ENCODE data around the gene CHMP6. TPM values are rescaled to one million over a fixed set of nuclear protein-coding genes. Genes with fewer than 3 reads are reported as not detected.

The CHMP6 gene
- total RNA-seq, 1 donor from 2014 or later = 30.8 TPM

DNA sequence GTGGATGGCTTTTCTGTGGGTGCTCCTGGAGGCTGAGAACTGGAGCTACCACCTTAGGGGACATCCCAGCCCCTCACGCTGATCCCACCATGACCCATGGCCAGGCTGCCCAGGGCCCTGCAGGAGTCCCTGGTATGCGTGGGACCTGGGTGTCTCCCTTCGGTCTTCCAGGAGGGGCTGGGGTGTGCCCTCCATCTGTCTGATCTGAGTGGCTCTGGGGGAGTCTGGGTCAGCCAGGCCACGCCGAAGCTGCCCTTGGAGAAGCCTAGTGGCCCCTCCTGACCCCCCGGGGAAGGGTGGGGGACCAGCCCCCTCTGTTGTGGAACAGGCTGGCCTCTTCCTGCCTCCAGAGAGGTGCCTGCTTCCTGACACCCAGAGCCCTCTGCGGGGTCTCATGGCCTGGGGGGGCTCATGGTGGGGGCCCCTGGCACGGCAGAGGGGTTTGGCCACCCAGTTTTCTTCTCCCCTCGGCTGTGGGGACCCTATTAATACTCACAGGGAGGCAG lies 54.0 kb downstream of the CHMP6 start:
- no peak for DNase-seq
- intact Hi-C loops (cut with micrococcal nuclease) = no loop called here
- H3K4me3 Mint-ChIP-seq = no peak overlapping the region
- peaks cover 7% of the 10 kb centered on the region for H3K4me1 Mint-ChIP-seq
- no peak overlapping the region for H3K27ac Mint-ChIP-seq
- H3K9me3 Mint-ChIP-seq = no peaks in the 10 kb centered on the region
- no peaks in the 10 kb centered on the region for H3K27me3 Mint-ChIP-seq
- no peaks in the 10 kb centered on the region for H3K36me3 Mint-ChIP-seq (ENCODE audit: low read depth)

GRCh38 chr17:81046132-81046769 lies 54.6 kb downstream of the CHMP6 start:
- intact Hi-C loops (cut with micrococcal nuclease) = no loop called here
- no peak for DNase-seq
- H3K9me3 Mint-ChIP-seq = no peaks in the 10 kb centered on the region
- no peak overlapping the region for H3K27ac Mint-ChIP-seq
- H3K27me3 Mint-ChIP-seq = no peaks in the 10 kb centered on the region
- H3K4me1 Mint-ChIP-seq = peaks cover 7% of the 10 kb centered on the region
- H3K36me3 Mint-ChIP-seq (ENCODE audit: low read depth) = no peaks in the 10 kb centered on the region
- no peak overlapping the region for H3K4me3 Mint-ChIP-seq

DNA sequence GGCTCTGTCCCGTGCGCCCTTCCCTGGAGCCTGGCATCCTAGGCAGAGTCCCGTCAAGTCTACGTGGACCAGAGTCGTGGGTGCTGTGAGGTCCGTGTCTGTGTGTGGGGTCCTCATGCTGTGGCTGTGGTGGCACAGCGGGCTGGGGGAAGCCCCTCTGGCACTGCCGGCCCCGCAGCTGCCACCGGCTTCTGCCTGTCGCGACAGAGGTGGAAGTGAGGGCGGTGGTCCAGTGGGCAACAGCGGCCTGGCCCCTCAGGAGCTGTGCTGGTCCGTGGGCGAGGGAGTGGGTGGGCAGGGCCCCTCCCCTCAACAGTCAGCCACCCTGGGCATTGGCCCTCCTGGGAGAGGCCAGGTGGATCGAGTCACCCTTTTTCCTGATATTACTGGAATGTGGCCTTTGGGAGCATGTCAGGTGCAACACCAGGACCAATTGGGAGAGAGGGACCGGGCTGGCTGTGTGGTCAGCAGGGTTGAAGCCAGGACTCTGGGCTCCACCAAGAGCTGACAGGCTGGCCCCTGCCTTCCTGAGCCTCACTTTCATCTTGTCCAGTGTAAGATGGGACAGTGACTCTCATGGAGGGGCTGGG lies 55.2 kb downstream of the CHMP6 start:
- intact Hi-C loops (cut with micrococcal nuclease) = no loop called here
- no peaks in the 10 kb centered on the region for H3K36me3 Mint-ChIP-seq (ENCODE audit: low read depth)
- no peak for DNase-seq
- peaks cover 7% of the 10 kb centered on the region for H3K4me1 Mint-ChIP-seq
- no peak overlapping the region for H3K27ac Mint-ChIP-seq
- H3K4me3 Mint-ChIP-seq = no peak overlapping the region
- no peaks in the 10 kb centered on the region for H3K9me3 Mint-ChIP-seq
- H3K27me3 Mint-ChIP-seq = no peaks in the 10 kb centered on the region

- Mint-ChIP-seq H3K9me3 (no peaks in the 10 kb centered on the region), H3K27me3 (no peaks in the 10 kb centered on the region), H3K27ac (no peak overlapping the region), H3K36me3 (ENCODE audit: low read depth) (no peaks in the 10 kb centered on the region), H3K4me1 (peaks cover 7% of the 10 kb centered on the region), H3K4me3 (no peak overlapping the region)
- intact Hi-C loops (cut with micrococcal nuclease) = no loop called here
- DNase-seq = no peak
These were observed 57.3 kb downstream of the CHMP6 start for GRCh38 chr17:81048827-81049371.

DNA sequence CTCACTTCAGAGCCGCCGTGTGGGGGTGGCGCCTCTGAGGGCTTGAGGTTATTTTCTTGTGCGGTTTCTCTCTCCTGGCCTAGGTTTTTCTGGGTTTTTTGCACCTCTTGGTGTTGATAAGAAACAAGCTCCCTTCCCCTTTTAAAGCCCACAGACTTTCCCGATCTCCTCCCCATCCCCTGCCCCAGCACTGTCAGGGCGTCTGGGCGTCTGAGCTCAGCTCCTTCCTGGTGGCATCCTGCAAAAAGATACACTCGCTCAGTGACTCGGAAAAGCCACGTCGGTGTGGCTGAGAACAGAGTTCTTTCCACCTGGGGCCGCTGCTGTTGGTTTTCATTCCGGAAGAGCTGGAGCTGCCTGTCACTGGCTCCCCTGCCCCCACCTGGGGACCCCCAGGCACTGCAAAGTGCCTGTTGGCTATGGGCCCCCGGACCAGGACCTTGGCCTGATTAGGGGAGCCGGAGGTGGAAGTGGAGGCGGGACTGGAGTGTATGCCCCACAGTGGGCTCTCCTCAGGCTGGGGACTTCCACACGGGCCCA lies 57.8 kb downstream of the CHMP6 start:
- DNase-seq = peak; percentile 69
- intact Hi-C loops (cut with micrococcal nuclease) = no loop called here
- peak overlapping the region; percentile 63 for H3K27ac Mint-ChIP-seq
- H3K27me3 Mint-ChIP-seq = no peaks in the 10 kb centered on the region
- H3K4me3 Mint-ChIP-seq = peak overlapping the region; percentile 33
- peaks cover 7% of the 10 kb centered on the region for H3K4me1 Mint-ChIP-seq
- H3K9me3 Mint-ChIP-seq = no peaks in the 10 kb centered on the region
- H3K36me3 Mint-ChIP-seq (ENCODE audit: low read depth) = no peaks in the 10 kb centered on the region

Other genes starting within 250 kb of the CHMP6 start
- 4.4 and 5.5 TPM in 2 replicates for gene BAIAP2, start 43.3 kb downstream of the CHMP6 start, total RNA-seq
- gene PVALEF, start 173.7 kb downstream of the CHMP6 start, total RNA-seq = not detected in 2 replicates
- 0.42 and 0.78 TPM in 2 replicates for gene AATK, start 174.4 kb downstream of the CHMP6 start, total RNA-seq
- gene CEP131, start 231.1 kb downstream of the CHMP6 start, total RNA-seq = 15.6 and 18.0 TPM in 2 replicates
- gene TEPSIN, start 247.2 kb downstream of the CHMP6 start, total RNA-seq = 36.4 and 40.0 TPM in 2 replicates
- gene NDUFAF8, start 247.5 kb downstream of the CHMP6 start, total RNA-seq = 73.6 and 77.1 TPM in 2 replicates